Tibial nerve (tissue), 3 donors: ENCODE results near the gene COX19.

ENCODE experiments used
- POLR2A ChIP-seq, 2 donors: fragments of 450-650 bp; IDR thresholded peaks; one replicate each; pipeline ENCODE4 v1.6.1; 2017; ENCODE audit warnings: antibody characterized with exemption in 2 of 2, mild to moderate bottlenecking in 2 of 2, moderate library complexity in 2 of 2
- TF ChIP-seq, protein P1 (sequence below), 5 experiments: fragments of 200-600 bp in 3 of 5; fragments of 450-650 bp in 2 of 5; sonication (generic) in 3 of 5; IDR thresholded peaks; one replicate each; pipeline ENCODE4 v1.5.1; 2016 to 2019; ENCODE audit warnings: antibody characterized with exemption in 5 of 5, mild to moderate bottlenecking in 3 of 5, moderate library complexity in 2 of 5

DNA sequence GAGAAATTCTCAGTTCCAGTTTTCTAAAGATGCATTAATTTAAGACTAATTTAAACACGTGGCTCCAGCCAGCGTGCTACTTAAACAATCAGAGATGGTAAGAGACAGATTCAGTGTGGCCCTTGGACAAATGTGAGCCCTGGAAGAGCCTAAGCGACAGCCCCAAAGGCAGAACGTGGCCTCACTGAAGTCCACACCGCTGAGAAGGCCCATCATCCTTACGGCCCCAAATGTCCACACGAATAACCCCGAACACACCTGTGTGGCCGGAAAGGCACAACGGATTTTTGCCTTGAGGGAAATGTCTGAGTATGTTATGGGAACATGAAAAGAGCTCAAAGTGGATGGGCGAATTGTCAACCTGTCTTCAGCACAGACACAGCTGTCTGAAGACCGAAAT is 3.2 kb downstream of the COX19 start:
- TF ChIP-seq, protein P1, sequence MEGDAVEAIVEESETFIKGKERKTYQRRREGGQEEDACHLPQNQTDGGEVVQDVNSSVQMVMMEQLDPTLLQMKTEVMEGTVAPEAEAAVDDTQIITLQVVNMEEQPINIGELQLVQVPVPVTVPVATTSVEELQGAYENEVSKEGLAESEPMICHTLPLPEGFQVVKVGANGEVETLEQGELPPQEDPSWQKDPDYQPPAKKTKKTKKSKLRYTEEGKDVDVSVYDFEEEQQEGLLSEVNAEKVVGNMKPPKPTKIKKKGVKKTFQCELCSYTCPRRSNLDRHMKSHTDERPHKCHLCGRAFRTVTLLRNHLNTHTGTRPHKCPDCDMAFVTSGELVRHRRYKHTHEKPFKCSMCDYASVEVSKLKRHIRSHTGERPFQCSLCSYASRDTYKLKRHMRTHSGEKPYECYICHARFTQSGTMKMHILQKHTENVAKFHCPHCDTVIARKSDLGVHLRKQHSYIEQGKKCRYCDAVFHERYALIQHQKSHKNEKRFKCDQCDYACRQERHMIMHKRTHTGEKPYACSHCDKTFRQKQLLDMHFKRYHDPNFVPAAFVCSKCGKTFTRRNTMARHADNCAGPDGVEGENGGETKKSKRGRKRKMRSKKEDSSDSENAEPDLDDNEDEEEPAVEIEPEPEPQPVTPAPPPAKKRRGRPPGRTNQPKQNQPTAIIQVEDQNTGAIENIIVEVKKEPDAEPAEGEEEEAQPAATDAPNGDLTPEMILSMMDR (IDR thresholded peaks at IDR 0.05), result no peak
- no peak for TF ChIP-seq POLR2A (IDR thresholded peaks at IDR 0.05)
